ENCODE results near the gene NUP210. TPM values are rescaled to one million over a fixed set of nuclear protein-coding genes. Genes with fewer than 3 reads are reported as not detected.

NUP210 gene
- total RNA-seq, 1 experiment from 2014 or later, result 8.4 TPM

- H3K27me3 Mint-ChIP-seq (ENCODE audit: insufficient read depth, unreplicated experiment), result no peaks in the 10 kb centered on the region
- no TSS peak for BruUV-seq (replicated peaks)
- no peaks in the 10 kb centered on the region for H3K9me3 Mint-ChIP-seq (ENCODE audit: unreplicated experiment)
- peaks cover under 1% of the 10 kb centered on the region for H3K36me3 Mint-ChIP-seq (ENCODE audit: insufficient read depth, unreplicated experiment)
- DNase-seq (ENCODE audit: unreplicated experiment), result no peak
- CTCF ChIA-PET, result no interaction called here
- H3K27ac Mint-ChIP-seq (ENCODE audit: low read depth, unreplicated experiment), result no peak overlapping the region
- H3K4me1 Mint-ChIP-seq (ENCODE audit: insufficient read depth, unreplicated experiment), result no peaks in the 10 kb centered on the region
- TF ChIP-seq, protein P1, sequence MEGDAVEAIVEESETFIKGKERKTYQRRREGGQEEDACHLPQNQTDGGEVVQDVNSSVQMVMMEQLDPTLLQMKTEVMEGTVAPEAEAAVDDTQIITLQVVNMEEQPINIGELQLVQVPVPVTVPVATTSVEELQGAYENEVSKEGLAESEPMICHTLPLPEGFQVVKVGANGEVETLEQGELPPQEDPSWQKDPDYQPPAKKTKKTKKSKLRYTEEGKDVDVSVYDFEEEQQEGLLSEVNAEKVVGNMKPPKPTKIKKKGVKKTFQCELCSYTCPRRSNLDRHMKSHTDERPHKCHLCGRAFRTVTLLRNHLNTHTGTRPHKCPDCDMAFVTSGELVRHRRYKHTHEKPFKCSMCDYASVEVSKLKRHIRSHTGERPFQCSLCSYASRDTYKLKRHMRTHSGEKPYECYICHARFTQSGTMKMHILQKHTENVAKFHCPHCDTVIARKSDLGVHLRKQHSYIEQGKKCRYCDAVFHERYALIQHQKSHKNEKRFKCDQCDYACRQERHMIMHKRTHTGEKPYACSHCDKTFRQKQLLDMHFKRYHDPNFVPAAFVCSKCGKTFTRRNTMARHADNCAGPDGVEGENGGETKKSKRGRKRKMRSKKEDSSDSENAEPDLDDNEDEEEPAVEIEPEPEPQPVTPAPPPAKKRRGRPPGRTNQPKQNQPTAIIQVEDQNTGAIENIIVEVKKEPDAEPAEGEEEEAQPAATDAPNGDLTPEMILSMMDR (IDR thresholded peaks at IDR 0.05; ENCODE audit: unreplicated experiment), result no peak
- intact Hi-C loops (cut with micrococcal nuclease), result no loop called here
- H3K4me3 Mint-ChIP-seq (ENCODE audit: unreplicated experiment), result no peak overlapping the region
- POLR2A ChIA-PET, result no interaction called here
Observed at GRCh38 chr3:13377021-13377420, 43.1 kb downstream of the NUP210 start.

GRCh38 chr3:13376091-13376490 lies 44.0 kb downstream of the NUP210 start:
- Mint-ChIP-seq H3K4me1 (ENCODE audit: insufficient read depth, unreplicated experiment) (no peaks in the 10 kb centered on the region), H3K4me3 (ENCODE audit: unreplicated experiment) (no peak overlapping the region), H3K27me3 (ENCODE audit: insufficient read depth, unreplicated experiment) (no peaks in the 10 kb centered on the region), H3K9me3 (ENCODE audit: unreplicated experiment) (no peaks in the 10 kb centered on the region), H3K27ac (ENCODE audit: low read depth, unreplicated experiment) (no peak overlapping the region), H3K36me3 (ENCODE audit: insufficient read depth, unreplicated experiment) (no peaks in the 10 kb centered on the region)
- POLR2A ChIA-PET, result no interaction called here
- DNase-seq (ENCODE audit: unreplicated experiment), result no peak
- CTCF ChIA-PET, result no interaction called here
- no TSS peak for BruUV-seq (replicated peaks)
- intact Hi-C loops (cut with micrococcal nuclease), result no loop called here
- TF ChIP-seq, protein P1 (IDR thresholded peaks at IDR 0.05; ENCODE audit: unreplicated experiment), result no peak

- TF ChIP-seq, protein P1 (IDR thresholded peaks at IDR 0.05; ENCODE audit: unreplicated experiment), result no peak
- no TSS peak for BruUV-seq (replicated peaks)
- CTCF ChIA-PET, result no interaction called here
- Mint-ChIP-seq H3K36me3 (ENCODE audit: insufficient read depth, unreplicated experiment) (no peaks in the 10 kb centered on the region), H3K27me3 (ENCODE audit: insufficient read depth, unreplicated experiment) (no peaks in the 10 kb centered on the region), H3K27ac (ENCODE audit: low read depth, unreplicated experiment) (no peak overlapping the region), H3K4me1 (ENCODE audit: insufficient read depth, unreplicated experiment) (no peaks in the 10 kb centered on the region), H3K4me3 (ENCODE audit: unreplicated experiment) (no peak overlapping the region), H3K9me3 (ENCODE audit: unreplicated experiment) (no peaks in the 10 kb centered on the region)
- DNase-seq (ENCODE audit: unreplicated experiment), result no peak
- intact Hi-C loops (cut with micrococcal nuclease), result no loop called here
- POLR2A ChIA-PET, result no interaction called here
Observed at GRCh38 chr3:13375464-13375863, 44.7 kb downstream of the NUP210 start.

- no TSS peak for BruUV-seq (replicated peaks)
- Mint-ChIP-seq H3K4me3 (ENCODE audit: unreplicated experiment) (no peak overlapping the region), H3K9me3 (ENCODE audit: unreplicated experiment) (no peaks in the 10 kb centered on the region), H3K36me3 (ENCODE audit: insufficient read depth, unreplicated experiment) (no peaks in the 10 kb centered on the region), H3K4me1 (ENCODE audit: insufficient read depth, unreplicated experiment) (no peaks in the 10 kb centered on the region), H3K27me3 (ENCODE audit: insufficient read depth, unreplicated experiment) (no peaks in the 10 kb centered on the region), H3K27ac (ENCODE audit: low read depth, unreplicated experiment) (no peak overlapping the region)
- TF ChIP-seq, protein P1 (IDR thresholded peaks at IDR 0.05; ENCODE audit: unreplicated experiment), result no peak
- ChIA-PET CTCF (no interaction called here), POLR2A (no interaction called here)
- DNase-seq (ENCODE audit: unreplicated experiment), result no peak
- intact Hi-C loops (cut with micrococcal nuclease), result no loop called here
Observed at GRCh38 chr3:13373975-13374586, 46.0 kb downstream of the NUP210 start.

All from MCF 10A (cell line).